HEK293 (cell line): ENCODE data around the gene TOM1L2.
A peak's percentile ranks its signal among the peaks of the same experiment; 100 is the strongest.

Experiments used
- CTCF ChIA-PET: fragments of 350-600 bp; formaldehyde crosslinking; extraction: SDS; loops from one replicate; lab custom pipeline; 2021; ENCODE audit warnings: antibody characterized with exemption; lab: Yijun Ruan, JAX
- POLR2A ChIA-PET: fragments of 300-600 bp; formaldehyde crosslinking; extraction: SDS; loops from one replicate; lab custom pipeline; 2020; ENCODE audit warnings: antibody characterized with exemption, inconsistent platforms; lab: Yijun Ruan, JAX
- H3K27ac ChIP-seq: fragments of 200-500 bp; sonication (Bioruptor generic); 2 replicates; pipeline ENCODE4 v1.5.1; 2014; ENCODE audit warnings: low read depth, low read length, control low read depth, inconsistent platforms; ENCODE audit errors: extremely low read depth
- H3K36me3 ChIP-seq, 2 experiments: fragments of 200-500 bp in 1 of 2; sonication (Bioruptor generic) in 1 of 2; 1 replicate in 1 of 2; 2 replicates in 1 of 2; pipeline ENCODE4 v1.5.1; 2014 to 2017; ENCODE audit warnings: inconsistent platforms in 2 of 2, low read length in 2 of 2; ENCODE audit not compliant: control insufficient read depth in 2 of 2, insufficient read depth in 1 of 2
- H3K4me1 ChIP-seq: fragments of 200-500 bp; sonication (Bioruptor generic); 2 replicates; pipeline ENCODE4 v1.5.1; 2014; ENCODE audit warnings: mild to moderate bottlenecking, low read length, inconsistent platforms; ENCODE audit not compliant: control insufficient read depth, insufficient read depth
- H3K4me3 ChIP-seq: 2 replicates; pipeline ENCODE4 v1.5.1; 2011; ENCODE audit warnings: low read depth, mild to moderate bottlenecking, control low read depth, low read length, moderate library complexity
- H3K9me3 ChIP-seq: fragments of 200-500 bp; sonication (Bioruptor generic); 2 replicates; pipeline ENCODE4 v1.5.1; 2014; ENCODE audit warnings: low read depth, low read length, inconsistent platforms; ENCODE audit not compliant: control insufficient read depth, insufficient read depth
- FEZF1 ChIP-seq: fragments of 450-650 bp; formaldehyde crosslinking; IDR thresholded peaks from 2 replicates; pipeline ENCODE4 v1.5.1; 2016; ENCODE audit warnings: missing biosample characterization, missing genetic modification characterization
- HOXD13 ChIP-seq: sonication (generic); formaldehyde crosslinking; IDR thresholded peaks from 2 replicates; pipeline ENCODE4 v1.8.0; 2022; ENCODE audit warnings: missing genetic modification reagents, borderline replicate concordance
- KLF8 ChIP-seq: fragments of 450-650 bp; formaldehyde crosslinking; IDR thresholded peaks from 2 replicates; pipeline ENCODE4 v1.5.1; 2016; ENCODE audit warnings: missing biosample characterization, missing genetic modification characterization
- MEIS1 ChIP-seq: sonication (generic); formaldehyde crosslinking; IDR thresholded peaks from 2 replicates; pipeline ENCODE4 v1.8.1; 2022; ENCODE audit warnings: missing genetic modification reagents, mild to moderate bottlenecking, borderline replicate concordance
- MZF1 ChIP-seq: fragments of 450-650 bp; formaldehyde crosslinking; IDR thresholded peaks from 2 replicates; pipeline ENCODE4 v1.5.1; 2017; ENCODE audit warnings: missing biosample characterization, missing genetic modification characterization, borderline replicate concordance
- SP2 ChIP-seq: fragments of 450-650 bp; formaldehyde crosslinking; IDR thresholded peaks from 2 replicates; pipeline ENCODE4 v1.5.1; 2016; ENCODE audit warnings: missing biosample characterization, missing genetic modification characterization
- YY2 ChIP-seq: fragments of 450-650 bp; formaldehyde crosslinking; IDR thresholded peaks from 2 replicates; pipeline ENCODE4 v1.5.1; 2016; ENCODE audit warnings: missing biosample characterization, missing genetic modification characterization
- ZBTB48 ChIP-seq: fragments of 450-650 bp; formaldehyde crosslinking; IDR thresholded peaks from 2 replicates; pipeline ENCODE4 v1.5.1; 2016; ENCODE audit warnings: missing biosample characterization, missing genetic modification characterization
- ZNF133 ChIP-seq: fragments of 450-650 bp; formaldehyde crosslinking; IDR thresholded peaks from 2 replicates; pipeline ENCODE4 v1.5.1; 2016; ENCODE audit warnings: missing biosample characterization, missing genetic modification characterization
- ZNF221 ChIP-seq: fragments of 450-650 bp; formaldehyde crosslinking; IDR thresholded peaks from 2 replicates; pipeline ENCODE4 v1.5.1; 2017; ENCODE audit warnings: missing biosample characterization, missing genetic modification characterization, borderline replicate concordance
- ZNF274 ChIP-seq, 2 experiments: fragments of 200-500 bp in 1 of 2; fragments of 450-650 bp in 1 of 2; sonication (Bioruptor generic) in 1 of 2; formaldehyde crosslinking in 1 of 2; IDR thresholded peaks; 2 replicates each; pipeline versions ENCODE4 v1.5.1 to v1.6.1; 2014 to 2016; ENCODE audit warnings: borderline replicate concordance in 1 of 2, inconsistent platforms in 1 of 2, low read length in 1 of 2, missing biosample characterization in 1 of 2, missing genetic modification characterization in 1 of 2
- ZNF311 ChIP-seq: fragments of 450-650 bp; formaldehyde crosslinking; IDR thresholded peaks from 2 replicates; pipeline ENCODE4 v1.5.1; 2017; ENCODE audit warnings: missing biosample characterization, missing genetic modification characterization, borderline replicate concordance
- ZNF354C ChIP-seq: fragments of 450-650 bp; formaldehyde crosslinking; IDR thresholded peaks from 2 replicates; pipeline ENCODE4 v1.5.1; 2016; ENCODE audit warnings: missing biosample characterization, missing genetic modification characterization, low read depth, borderline replicate concordance
- ZNF394 ChIP-seq: fragments of 450-650 bp; formaldehyde crosslinking; IDR thresholded peaks from 2 replicates; pipeline ENCODE4 v1.5.1; 2016; ENCODE audit warnings: missing biosample characterization, missing genetic modification characterization, mild to moderate bottlenecking, moderate library complexity, borderline replicate concordance
- ZNF433 ChIP-seq: fragments of 450-650 bp; formaldehyde crosslinking; IDR thresholded peaks from 2 replicates; pipeline ENCODE4 v1.5.1; 2016; ENCODE audit warnings: missing biosample characterization, missing genetic modification characterization, low read depth
- ZNF473 ChIP-seq: fragments of 450-650 bp; formaldehyde crosslinking; IDR thresholded peaks from 2 replicates; pipeline ENCODE4 v1.5.1; 2017; ENCODE audit warnings: missing biosample characterization, missing genetic modification characterization
- ZNF549 ChIP-seq: fragments of 450-650 bp; IDR thresholded peaks from 2 replicates; pipeline ENCODE4 v1.5.1; 2018; ENCODE audit warnings: missing biosample characterization, missing genetic modification characterization, mild to moderate bottlenecking, inconsistent platforms, moderate library complexity
- ZNF596 ChIP-seq: fragments of 450-650 bp; IDR thresholded peaks from 2 replicates; pipeline ENCODE4 v1.5.0; 2018; ENCODE audit warnings: missing biosample characterization, mild to moderate bottlenecking, missing genetic modification characterization, moderate library complexity
- ZNF600 ChIP-seq: fragments of 450-650 bp; formaldehyde crosslinking; IDR thresholded peaks from 2 replicates; pipeline ENCODE4 v1.5.1; 2016; ENCODE audit warnings: missing biosample characterization, missing genetic modification characterization
- ZNF747 ChIP-seq: fragments of 450-650 bp; formaldehyde crosslinking; IDR thresholded peaks from 2 replicates; pipeline ENCODE4 v1.5.1; 2016; ENCODE audit warnings: missing biosample characterization, missing genetic modification characterization
- ZNF830 ChIP-seq: fragments of 450-650 bp; IDR thresholded peaks from 2 replicates; pipeline ENCODE4 v1.5.0; 2018; ENCODE audit warnings: missing biosample characterization, missing genetic modification characterization, low read depth, mild to moderate bottlenecking, moderate library complexity
- ZSCAN16 ChIP-seq: fragments of 450-650 bp; formaldehyde crosslinking; IDR thresholded peaks from 2 replicates; pipeline ENCODE4 v1.5.1; 2016; ENCODE audit warnings: missing biosample characterization, missing genetic modification characterization
- TF ChIP-seq, protein P1 (sequence below): fragments of 450-650 bp; formaldehyde crosslinking; IDR thresholded peaks from 2 replicates; pipeline ENCODE4 v1.5.1; 2016; ENCODE audit warnings: missing biosample characterization, missing genetic modification characterization
- TF ChIP-seq, protein P2 (sequence below): fragments of 450-650 bp; formaldehyde crosslinking; IDR thresholded peaks from 2 replicates; pipeline ENCODE4 v1.5.1; 2017; ENCODE audit warnings: missing biosample characterization, mild to moderate bottlenecking, missing genetic modification characterization, moderate library complexity
- TF ChIP-seq, protein P3 (sequence below): fragments of 450-650 bp; formaldehyde crosslinking; IDR thresholded peaks from 2 replicates; pipeline ENCODE4 v1.5.0; 2017; ENCODE audit warnings: missing biosample characterization, missing genetic modification characterization, borderline replicate concordance
- TF ChIP-seq, protein P4 (sequence below): fragments of 450-650 bp; formaldehyde crosslinking; IDR thresholded peaks from 2 replicates; pipeline ENCODE4 v1.5.1; 2016; ENCODE audit warnings: missing biosample characterization, missing genetic modification characterization

Gene TOM1L2

DNA sequence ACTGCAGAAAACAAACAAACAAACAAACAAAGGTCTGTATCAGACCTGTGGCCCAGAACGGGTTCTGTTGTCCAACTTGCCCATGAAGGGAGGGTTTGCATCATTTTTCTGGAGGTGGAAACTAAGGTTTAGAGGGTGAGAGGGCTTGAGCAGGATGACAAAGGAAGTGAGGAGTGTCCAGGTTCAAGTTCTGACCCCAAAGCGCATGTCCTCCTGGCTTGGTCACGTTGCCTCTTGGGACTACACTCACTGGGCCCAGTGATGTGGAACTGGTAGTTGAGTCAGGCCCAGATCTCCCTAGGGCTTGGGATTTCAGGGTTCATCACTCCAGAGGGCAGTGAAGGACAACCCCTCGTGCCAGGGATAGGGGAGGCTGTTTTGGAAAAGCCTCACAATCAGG is 137.2 kb downstream of the TOM1L2 start:
- H3K4me1 ChIP-seq, result peaks cover 32% of the 10 kb centered on the region
- no peaks in the 10 kb centered on the region for H3K9me3 ChIP-seq
- H3K4me3 ChIP-seq, result no peak overlapping the region
- H3K36me3 ChIP-seq, result peaks cover 0 to 4% of the 10 kb centered on the region in 2 experiments; a peak in 2 of 3 replicates
- CTCF ChIA-PET, result no interaction called here
- H3K27ac ChIP-seq, result no peak overlapping the region
- 0 out of 2 replicates have a peak, but pooled peaks have one; percentile 25 for TF ChIP-seq ZBTB48 (tag by site-specific recombination)
- TF ChIP-seq ZNF221 (tag by site-specific recombination), result no peak
- no peak for TF ChIP-seq ZNF311 (tag by site-specific recombination)
- POLR2A ChIA-PET, result interaction anchor here (2.0 kb wide), 1 partner anchor 12 kb away, joined by 31 read pairs; no protein-coding TSS in a partner anchor

DNA sequence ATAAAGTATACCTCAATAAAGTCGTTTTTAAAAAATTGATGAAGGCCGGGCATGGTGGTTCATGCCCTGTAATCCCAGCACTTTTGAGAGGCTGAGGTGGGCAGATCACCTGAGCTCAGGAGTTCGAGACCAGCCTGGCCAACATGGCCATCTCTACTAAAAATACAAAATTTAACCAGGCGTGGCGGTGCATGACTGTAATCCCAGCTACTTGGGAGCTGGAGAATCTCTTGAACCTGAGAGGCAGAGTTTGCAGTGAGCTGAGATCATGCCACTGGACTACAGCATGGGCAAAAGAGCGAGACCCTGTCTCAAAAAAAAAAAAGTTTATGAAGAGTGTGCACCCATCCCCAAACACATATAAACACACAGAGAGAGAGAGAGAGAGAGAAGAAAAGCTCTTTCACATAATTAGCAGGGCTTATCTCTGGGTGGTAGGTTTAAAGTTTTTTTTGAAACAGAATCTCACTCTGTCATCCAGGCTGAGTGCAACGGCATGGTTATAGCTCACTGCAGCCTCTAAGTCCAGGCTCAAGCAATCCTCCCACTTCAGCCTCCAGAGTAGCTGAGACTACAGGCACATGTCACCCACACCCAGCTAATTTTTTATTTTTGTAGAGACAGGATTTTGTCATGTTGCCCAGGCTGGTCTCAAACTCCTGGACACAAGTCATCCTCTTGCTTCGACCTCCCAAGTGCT is 138.4 kb downstream of the TOM1L2 start:
- POLR2A ChIA-PET, result no interaction called here
- Histone ChIP-seq H3K4me3 (no peak overlapping the region), H3K9me3 (no peaks in the 10 kb centered on the region), H3K36me3 (peaks cover 0 to 4% of the 10 kb centered on the region in 2 experiments; a peak in 2 of 3 replicates), H3K4me1 (peaks cover 29% of the 10 kb centered on the region), H3K27ac (peak overlapping the region; percentile 45)
- CTCF ChIA-PET, result interaction anchor here (1.2 to 1.3 kb wide), 2 partner anchors 26 to 200 kb away, joined by 3 read pairs; no protein-coding TSS in a partner anchor
- 0 out of 2 replicates have a peak, but pooled peaks have one; percentile 19 for TF ChIP-seq KLF8 (tag by site-specific recombination)
- TF ChIP-seq YY2, result no peak
- TF ChIP-seq, protein P1, sequence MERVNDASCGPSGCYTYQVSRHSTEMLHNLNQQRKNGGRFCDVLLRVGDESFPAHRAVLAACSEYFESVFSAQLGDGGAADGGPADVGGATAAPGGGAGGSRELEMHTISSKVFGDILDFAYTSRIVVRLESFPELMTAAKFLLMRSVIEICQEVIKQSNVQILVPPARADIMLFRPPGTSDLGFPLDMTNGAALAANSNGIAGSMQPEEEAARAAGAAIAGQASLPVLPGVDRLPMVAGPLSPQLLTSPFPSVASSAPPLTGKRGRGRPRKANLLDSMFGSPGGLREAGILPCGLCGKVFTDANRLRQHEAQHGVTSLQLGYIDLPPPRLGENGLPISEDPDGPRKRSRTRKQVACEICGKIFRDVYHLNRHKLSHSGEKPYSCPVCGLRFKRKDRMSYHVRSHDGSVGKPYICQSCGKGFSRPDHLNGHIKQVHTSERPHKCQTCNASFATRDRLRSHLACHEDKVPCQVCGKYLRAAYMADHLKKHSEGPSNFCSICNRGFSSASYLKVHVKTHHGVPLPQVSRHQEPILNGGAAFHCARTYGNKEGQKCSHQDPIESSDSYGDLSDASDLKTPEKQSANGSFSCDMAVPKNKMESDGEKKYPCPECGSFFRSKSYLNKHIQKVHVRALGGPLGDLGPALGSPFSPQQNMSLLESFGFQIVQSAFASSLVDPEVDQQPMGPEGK (tag by site-specific recombination), result no peak
- TF ChIP-seq HOXD13 (CRISPR knock-in tag), result no peak
- no peak for TF ChIP-seq MEIS1 (CRISPR knock-in tag)
- TF ChIP-seq MZF1, result peak; percentile 54; the same call in 1 of the 2 replicates
- TF ChIP-seq ZNF354C (tag by site-specific recombination), result no peak
- no peak for TF ChIP-seq ZNF549
- TF ChIP-seq ZNF596, result peak; percentile 68; the same call in 1 of the 2 replicates
- TF ChIP-seq, protein P2, sequence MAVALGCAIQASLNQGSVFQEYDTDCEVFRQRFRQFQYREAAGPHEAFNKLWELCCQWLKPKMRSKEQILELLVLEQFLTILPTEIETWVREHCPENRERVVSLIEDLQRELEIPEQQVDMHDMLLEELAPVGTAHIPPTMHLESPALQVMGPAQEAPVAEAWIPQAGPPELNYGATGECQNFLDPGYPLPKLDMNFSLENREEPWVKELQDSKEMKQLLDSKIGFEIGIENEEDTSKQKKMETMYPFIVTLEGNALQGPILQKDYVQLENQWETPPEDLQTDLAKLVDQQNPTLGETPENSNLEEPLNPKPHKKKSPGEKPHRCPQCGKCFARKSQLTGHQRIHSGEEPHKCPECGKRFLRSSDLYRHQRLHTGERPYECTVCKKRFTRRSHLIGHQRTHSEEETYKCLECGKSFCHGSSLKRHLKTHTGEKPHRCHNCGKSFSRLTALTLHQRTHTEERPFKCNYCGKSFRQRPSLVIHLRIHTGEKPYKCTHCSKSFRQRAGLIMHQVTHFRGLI, result no peak
- TF ChIP-seq, protein P3, sequence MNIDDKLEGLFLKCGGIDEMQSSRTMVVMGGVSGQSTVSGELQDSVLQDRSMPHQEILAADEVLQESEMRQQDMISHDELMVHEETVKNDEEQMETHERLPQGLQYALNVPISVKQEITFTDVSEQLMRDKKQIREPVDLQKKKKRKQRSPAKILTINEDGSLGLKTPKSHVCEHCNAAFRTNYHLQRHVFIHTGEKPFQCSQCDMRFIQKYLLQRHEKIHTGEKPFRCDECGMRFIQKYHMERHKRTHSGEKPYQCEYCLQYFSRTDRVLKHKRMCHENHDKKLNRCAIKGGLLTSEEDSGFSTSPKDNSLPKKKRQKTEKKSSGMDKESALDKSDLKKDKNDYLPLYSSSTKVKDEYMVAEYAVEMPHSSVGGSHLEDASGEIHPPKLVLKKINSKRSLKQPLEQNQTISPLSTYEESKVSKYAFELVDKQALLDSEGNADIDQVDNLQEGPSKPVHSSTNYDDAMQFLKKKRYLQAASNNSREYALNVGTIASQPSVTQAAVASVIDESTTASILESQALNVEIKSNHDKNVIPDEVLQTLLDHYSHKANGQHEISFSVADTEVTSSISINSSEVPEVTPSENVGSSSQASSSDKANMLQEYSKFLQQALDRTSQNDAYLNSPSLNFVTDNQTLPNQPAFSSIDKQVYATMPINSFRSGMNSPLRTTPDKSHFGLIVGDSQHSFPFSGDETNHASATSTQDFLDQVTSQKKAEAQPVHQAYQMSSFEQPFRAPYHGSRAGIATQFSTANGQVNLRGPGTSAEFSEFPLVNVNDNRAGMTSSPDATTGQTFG (tag by site-specific recombination), result no peak
- no peak for TF ChIP-seq ZNF830 (tag by site-specific recombination)
- TF ChIP-seq ZNF274 (IDR thresholded peaks at IDR 0.05; ENCODE audit: low read length), result no peak
- TF ChIP-seq ZNF274 (tag by site-specific recombination; IDR thresholded peaks at IDR 0.05; ENCODE audit: borderline replicate concordance), result no peak
- TF ChIP-seq ZNF221 (tag by site-specific recombination), result no peak
- no peak for TF ChIP-seq ZNF473 (tag by site-specific recombination)
- no peak for TF ChIP-seq ZNF133
- TF ChIP-seq SP2 (tag by site-specific recombination), result no peak
- TF ChIP-seq FEZF1 (tag by site-specific recombination), result no peak
- no peak for TF ChIP-seq ZNF747 (tag by site-specific recombination)
- no peak for TF ChIP-seq ZNF433 (tag by site-specific recombination)
- TF ChIP-seq ZSCAN16, result no peak
- TF ChIP-seq, protein P4, sequence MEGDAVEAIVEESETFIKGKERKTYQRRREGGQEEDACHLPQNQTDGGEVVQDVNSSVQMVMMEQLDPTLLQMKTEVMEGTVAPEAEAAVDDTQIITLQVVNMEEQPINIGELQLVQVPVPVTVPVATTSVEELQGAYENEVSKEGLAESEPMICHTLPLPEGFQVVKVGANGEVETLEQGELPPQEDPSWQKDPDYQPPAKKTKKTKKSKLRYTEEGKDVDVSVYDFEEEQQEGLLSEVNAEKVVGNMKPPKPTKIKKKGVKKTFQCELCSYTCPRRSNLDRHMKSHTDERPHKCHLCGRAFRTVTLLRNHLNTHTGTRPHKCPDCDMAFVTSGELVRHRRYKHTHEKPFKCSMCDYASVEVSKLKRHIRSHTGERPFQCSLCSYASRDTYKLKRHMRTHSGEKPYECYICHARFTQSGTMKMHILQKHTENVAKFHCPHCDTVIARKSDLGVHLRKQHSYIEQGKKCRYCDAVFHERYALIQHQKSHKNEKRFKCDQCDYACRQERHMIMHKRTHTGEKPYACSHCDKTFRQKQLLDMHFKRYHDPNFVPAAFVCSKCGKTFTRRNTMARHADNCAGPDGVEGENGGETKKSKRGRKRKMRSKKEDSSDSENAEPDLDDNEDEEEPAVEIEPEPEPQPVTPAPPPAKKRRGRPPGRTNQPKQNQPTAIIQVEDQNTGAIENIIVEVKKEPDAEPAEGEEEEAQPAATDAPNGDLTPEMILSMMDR (tag by site-specific recombination), result no peak
- peak; percentile 21; the same call in 1 of the 2 replicates for TF ChIP-seq ZNF394 (tag by site-specific recombination)
- TF ChIP-seq ZNF600, result no peak
